Small intestine (tissue), 7 donors: ENCODE data around the gene NFATC1. TPM values are rescaled to one million over a fixed set of nuclear protein-coding genes. Genes with fewer than 3 reads are reported as not detected.

Source experiments
- DNase-seq, 2 donors: peaks; one replicate each; pipeline versions ENCODE4 v3.0.0 to v3.0.0-alpha.2; 2013
- FAIRE-seq: peaks from 2 replicates; lab custom pipeline; 2012; peaks lifted over from hg19 to GRCh38; lab: Jason Lieb, UNC
- H3K27ac ChIP-seq, 3 donors: one replicate each; pipeline ENCODE4 v1.5.1; 2013; ENCODE audit warnings: low read length in 2 of 3, mild to moderate bottlenecking in 2 of 3, control low read depth in 1 of 3, inconsistent platforms in 1 of 3, low read depth in 1 of 3, moderate library complexity in 1 of 3
- H3K27me3 ChIP-seq, 3 donors: one replicate each; pipeline ENCODE4 v1.6.1; 2013; ENCODE audit warnings: low read length in 3 of 3, inconsistent platforms in 1 of 3; ENCODE audit not compliant: control insufficient read depth in 3 of 3, insufficient read depth in 3 of 3
- H3K36me3 ChIP-seq, 3 donors: one replicate each; pipeline ENCODE4 v1.6.1; 2013; ENCODE audit warnings: low read length in 3 of 3, inconsistent platforms in 1 of 3, low read depth in 1 of 3, mild to moderate bottlenecking in 1 of 3, moderate library complexity in 1 of 3; ENCODE audit not compliant: control insufficient read depth in 3 of 3, insufficient read depth in 2 of 3
- H3K4me1 ChIP-seq, 3 donors: one replicate each; pipeline ENCODE4 v1.6.1; 2013; ENCODE audit warnings: low read length in 2 of 3, inconsistent platforms in 1 of 3, low read depth in 1 of 3, mild to moderate bottlenecking in 1 of 3, moderate library complexity in 1 of 3; ENCODE audit not compliant: control insufficient read depth in 3 of 3, insufficient read depth in 2 of 3
- H3K4me3 ChIP-seq, 3 donors: one replicate each; pipeline ENCODE4 v1.5.1; 2013; ENCODE audit warnings: low read length in 3 of 3, control low read depth in 1 of 3, inconsistent platforms in 1 of 3, low read depth in 1 of 3, mild to moderate bottlenecking in 1 of 3, moderate library complexity in 1 of 3
- H3K9me3 ChIP-seq, 2 donors: one replicate each; pipeline ENCODE4 v1.6.1; 2013; ENCODE audit warnings: low read depth in 1 of 2, low read length in 1 of 2; ENCODE audit not compliant: control insufficient read depth in 2 of 2, insufficient read depth in 1 of 2
- whole genome bisulfite sequencing, 3 donors: extraction: QIAGEN DNeasy Blood & Tissue Kit; methylation state at CpG; one replicate each; pipeline ENCODE4 v1.1.7; 2013; 5-methylcytosine and 5-hydroxymethylcytosine counted together
- polyA plus RNA-seq, 4 donors: library from polyadenylated mRNA; stranded (reverse) in 3 of 4; unstranded in 1 of 4; fragments of 200-250 nt in 3 of 4; fragments of 120-200 nt in 1 of 4; gene quantifications; one replicate each; pipeline versions ENCODE4 v1.2.1 to v1.2.3, GENCODE V29; 2013
- donor health status: healthy with polysubstance abuse.
- donor health status: control.
- donor health status: control.
- donor health status: Bipolar disorder and iron deficiency.
- donor health status: healthy.

Gene NFATC1
- polyA plus RNA-seq, 4 donors, result 0.67 to 5.9 (median 2.2) TPM

DNA sequence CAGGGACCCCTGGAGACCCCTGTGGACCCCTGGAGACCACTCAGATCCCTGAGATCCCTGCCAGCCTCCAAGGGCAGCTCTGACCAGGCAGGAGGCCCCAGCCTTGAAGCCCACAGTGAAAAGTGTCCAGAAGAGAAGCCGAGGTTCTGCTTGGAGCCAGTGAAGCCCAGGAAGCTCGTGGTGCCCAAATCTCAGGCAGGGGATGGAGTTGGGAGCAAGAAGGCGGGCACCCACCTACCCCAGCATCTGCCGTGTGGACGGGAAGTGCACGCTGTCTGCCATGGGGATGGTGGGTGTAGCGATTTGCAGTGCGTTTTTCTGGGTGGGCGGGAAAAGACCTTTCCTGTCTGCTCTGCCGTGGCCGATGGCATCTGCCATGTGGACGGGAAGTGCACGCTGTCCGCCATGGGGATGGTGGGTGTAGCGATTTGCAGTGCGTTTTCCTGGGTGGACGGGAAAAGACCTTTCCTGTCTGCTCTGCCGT lies 163.2 kb downstream of the NFATC1 start:
- FAIRE-seq (no peak), DNase-seq (no peak)
- Histone ChIP-seq H3K36me3 (no peaks in the 10 kb centered on the region), H3K4me1 (no peaks in the 10 kb centered on the region), H3K27ac (no peak overlapping the region), H3K4me3 (no peak overlapping the region), H3K27me3 (no peaks in the 10 kb centered on the region), H3K9me3 (peaks cover 0 to 5% of the 10 kb centered on the region in 2 donors)
- 92 to 94% (median 92%) methylated on average over 18 of the region's 18 CpGs for WGBS, 3 donors

DNA sequence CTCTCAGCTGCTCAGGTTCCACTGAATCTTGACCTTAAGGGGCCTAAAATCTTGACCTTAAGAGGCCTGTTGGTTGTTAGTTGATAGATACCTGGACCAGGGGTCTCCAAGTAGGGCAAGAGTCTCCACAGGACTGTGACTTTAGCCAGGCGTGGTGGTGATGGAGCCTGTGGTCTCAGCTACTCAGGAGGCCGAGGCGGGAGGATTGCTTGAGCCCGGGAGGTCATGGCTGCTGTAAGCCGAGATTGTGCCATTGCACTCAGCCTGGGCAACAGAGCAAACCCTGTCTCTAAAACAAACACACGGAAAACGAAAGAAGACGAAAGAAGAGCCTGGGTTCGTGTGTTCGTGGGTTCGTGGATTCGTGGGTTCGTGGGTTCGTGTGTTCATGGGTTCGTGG lies 163.7 kb downstream of the NFATC1 start:
- peaks cover 0 to 5% of the 10 kb centered on the region in 2 donors for H3K9me3 ChIP-seq
- no peaks in the 10 kb centered on the region for H3K27me3 ChIP-seq
- 82 to 90% (median 87%) methylated on average over 15 of the region's 15 CpGs for WGBS, 3 donors
- no peak overlapping the region for H3K27ac ChIP-seq
- no peaks in the 10 kb centered on the region for H3K4me1 ChIP-seq
- H3K36me3 ChIP-seq, result no peaks in the 10 kb centered on the region
- no peak for DNase-seq
- no peak for FAIRE-seq
- no peak overlapping the region for H3K4me3 ChIP-seq

DNA sequence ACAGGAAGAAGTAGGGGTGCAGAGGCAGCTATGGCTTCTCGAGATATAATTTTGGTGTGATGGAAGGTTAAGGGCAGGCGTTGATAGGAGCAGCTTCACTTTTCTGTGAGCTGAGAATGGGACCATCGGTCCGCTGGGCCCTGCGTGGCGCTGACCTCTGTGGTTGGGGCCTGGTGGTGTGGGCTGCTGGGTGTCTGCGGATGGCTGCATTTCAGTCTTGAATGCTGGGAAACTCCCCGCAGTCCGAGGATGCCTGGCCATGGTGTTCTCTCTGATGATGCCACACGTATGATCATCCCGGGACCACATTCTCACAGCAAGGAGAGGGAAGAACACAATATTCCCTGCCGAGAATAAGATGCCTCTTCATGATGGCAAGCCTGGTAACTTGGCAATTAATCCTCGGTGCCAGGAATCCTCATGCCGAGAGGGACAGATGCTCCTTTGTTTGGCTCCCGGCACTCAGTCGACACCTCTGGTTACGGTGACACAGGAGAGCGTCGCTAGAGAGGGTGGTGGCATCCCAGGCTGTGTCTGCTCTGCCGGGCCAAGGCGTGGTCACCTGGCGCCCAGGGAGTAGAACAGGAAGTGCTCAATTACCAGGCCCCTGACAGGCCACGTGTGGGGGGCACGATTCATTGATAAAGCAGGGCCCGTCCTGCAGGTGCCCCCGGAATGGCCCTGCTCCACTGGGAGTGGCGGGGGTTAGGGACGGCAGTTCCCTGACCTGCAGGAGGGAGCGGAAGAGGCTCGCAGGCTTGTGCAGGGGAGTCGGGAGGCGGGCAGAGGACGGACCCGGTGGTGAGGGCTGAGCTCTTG lies 164.5 kb downstream of the NFATC1 start:
- H3K27ac ChIP-seq, result no peak overlapping the region
- FAIRE-seq (no peak), DNase-seq (no peak)
- H3K9me3 ChIP-seq, result peaks cover 0 to 5% of the 10 kb centered on the region in 2 donors
- no peaks in the 10 kb centered on the region for H3K27me3 ChIP-seq
- no peaks in the 10 kb centered on the region for H3K4me1 ChIP-seq
- WGBS, 3 donors, result 88 to 89% (median 89%) methylated on average over 33 to 34 of the region's 34 CpGs
- no peaks in the 10 kb centered on the region for H3K36me3 ChIP-seq
- no peak overlapping the region for H3K4me3 ChIP-seq

DNA sequence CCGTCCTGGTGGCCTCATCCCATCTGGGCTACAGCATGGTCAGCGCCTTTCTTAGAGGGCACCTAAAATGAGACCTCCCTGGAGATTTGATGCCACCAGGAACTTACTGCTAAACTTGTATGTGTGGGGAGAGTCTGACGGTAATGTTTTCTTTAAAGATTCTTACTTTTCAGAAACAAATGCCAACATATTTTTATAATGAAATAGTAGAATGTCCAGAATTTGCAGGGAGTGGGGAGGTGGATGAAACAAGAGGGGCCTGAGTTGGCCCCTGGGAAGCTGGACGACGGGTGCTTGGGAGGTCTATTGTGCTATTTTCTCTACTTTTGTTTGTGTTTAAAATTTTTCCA lies 165.1 kb downstream of the NFATC1 start:
- 81 to 89% (median 83%) methylated on average over 5 of the region's 5 CpGs for WGBS, 3 donors
- no peak overlapping the region for H3K27ac ChIP-seq
- no peaks in the 10 kb centered on the region for H3K27me3 ChIP-seq
- FAIRE-seq (no peak), DNase-seq (no peak)
- no peak overlapping the region for H3K4me3 ChIP-seq
- H3K9me3 ChIP-seq, result peaks cover 0 to 5% of the 10 kb centered on the region in 2 donors
- no peaks in the 10 kb centered on the region for H3K36me3 ChIP-seq
- H3K4me1 ChIP-seq, result no peaks in the 10 kb centered on the region

DNA sequence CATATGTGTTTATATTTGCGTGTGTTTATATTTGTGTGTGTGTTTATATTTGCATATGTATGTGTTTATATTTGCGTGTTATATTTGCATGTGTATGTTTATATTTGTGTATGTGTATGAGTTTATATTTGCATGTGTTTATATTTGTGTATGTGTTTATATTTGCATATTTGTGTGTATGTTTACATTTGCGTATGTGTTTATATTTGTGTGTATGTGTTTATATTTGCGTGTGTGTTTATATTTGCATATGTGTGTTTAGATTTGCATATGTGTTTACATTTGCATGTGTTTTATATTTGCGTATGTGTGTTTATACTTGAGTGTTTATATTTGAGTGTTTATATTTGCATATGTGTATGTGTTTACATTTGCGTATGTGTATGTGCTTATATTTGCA lies 168.2 kb downstream of the NFATC1 start:
- Histone ChIP-seq H3K9me3 (peaks cover 0 to 3% of the 10 kb centered on the region in 2 donors), H3K4me3 (no peak overlapping the region), H3K4me1 (peaks cover 0 to 3% (median 0%) of the 10 kb centered on the region in 3 donors), H3K27ac (no peak overlapping the region), H3K27me3 (peaks cover 0 to 7% (median 0%) of the 10 kb centered on the region in 3 donors), H3K36me3 (no peaks in the 10 kb centered on the region)
- WGBS, 3 donors, result 78 to 87% (median 83%) methylated on average over 6 of the region's 6 CpGs
- FAIRE-seq (peak; percentile 76), DNase-seq (no peak)

DNA sequence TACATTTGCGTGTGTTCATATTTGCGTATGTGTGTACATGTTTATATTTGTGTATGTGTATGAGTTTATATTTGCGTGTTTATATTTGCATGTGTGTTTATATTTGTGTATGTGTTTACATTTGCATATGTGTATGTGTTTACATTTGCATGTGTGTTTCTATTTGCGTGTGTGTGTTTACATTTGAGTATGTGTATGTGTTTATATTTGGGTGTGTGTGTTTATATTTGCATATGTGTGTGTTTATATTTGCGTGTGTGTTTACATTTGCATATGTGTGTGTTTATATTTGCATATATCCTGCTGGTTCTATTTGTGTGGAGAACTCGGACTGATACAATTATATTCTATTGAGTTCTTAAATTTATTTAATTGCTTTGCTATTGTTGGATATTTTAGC lies 168.7 kb downstream of the NFATC1 start:
- DNase-seq, result no peak
- Histone ChIP-seq H3K27ac (no peak overlapping the region), H3K27me3 (peaks cover 0 to 7% (median 0%) of the 10 kb centered on the region in 3 donors), H3K9me3 (peaks cover 0 to 1% of the 10 kb centered on the region in 2 donors), H3K4me3 (no peak overlapping the region), H3K36me3 (no peaks in the 10 kb centered on the region), H3K4me1 (peaks cover 0 to 3% (median 0%) of the 10 kb centered on the region in 3 donors)
- WGBS, 3 donors, result 65 to 82% (median 75%) methylated on average over 6 of the region's 6 CpGs
- no peak for FAIRE-seq

DNA sequence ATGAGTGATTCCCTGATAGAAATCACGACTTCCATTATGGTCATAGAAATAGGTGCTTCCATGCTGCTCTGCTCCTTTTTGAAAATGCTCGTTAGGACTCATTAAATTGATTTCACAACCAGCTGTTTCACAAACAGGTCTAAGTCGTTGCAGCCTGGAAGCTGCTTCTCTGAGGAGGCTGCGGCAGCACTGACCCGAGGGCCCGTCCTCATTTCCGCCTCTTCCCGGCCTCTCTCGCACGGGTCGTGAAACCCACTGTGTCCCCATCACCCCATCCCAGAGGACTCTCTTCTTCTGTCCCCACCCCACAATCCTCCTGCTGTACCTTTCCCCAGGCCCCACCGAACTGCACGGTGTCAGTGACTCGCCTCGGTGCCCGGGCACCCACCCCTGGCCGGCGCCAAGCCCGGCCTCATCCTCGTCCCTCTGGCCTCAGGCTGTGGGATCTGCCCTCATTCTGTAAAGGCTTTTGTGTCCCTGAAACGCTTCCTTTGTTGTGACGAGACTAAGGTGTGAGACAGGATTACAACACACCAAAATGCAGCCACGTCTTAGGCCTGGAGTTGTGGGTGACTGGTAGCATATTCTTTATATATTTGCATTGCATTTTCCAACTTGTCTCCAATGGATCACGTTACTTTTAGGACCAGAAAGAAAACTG lies 171.2 kb downstream of the NFATC1 start:
- 82 to 89% (median 87%) methylated on average over 24 of the region's 24 CpGs for WGBS, 3 donors
- no peak overlapping the region for H3K4me3 ChIP-seq
- no peak for DNase-seq
- H3K9me3 ChIP-seq, result no peaks in the 10 kb centered on the region
- peaks cover 0 to 7% (median 0%) of the 10 kb centered on the region in 3 donors for H3K27me3 ChIP-seq
- no peaks in the 10 kb centered on the region for H3K36me3 ChIP-seq
- no peak overlapping the region for H3K27ac ChIP-seq
- FAIRE-seq, result no peak
- H3K4me1 ChIP-seq, result peaks cover 0 to 3% (median 0%) of the 10 kb centered on the region in 3 donors

DNA sequence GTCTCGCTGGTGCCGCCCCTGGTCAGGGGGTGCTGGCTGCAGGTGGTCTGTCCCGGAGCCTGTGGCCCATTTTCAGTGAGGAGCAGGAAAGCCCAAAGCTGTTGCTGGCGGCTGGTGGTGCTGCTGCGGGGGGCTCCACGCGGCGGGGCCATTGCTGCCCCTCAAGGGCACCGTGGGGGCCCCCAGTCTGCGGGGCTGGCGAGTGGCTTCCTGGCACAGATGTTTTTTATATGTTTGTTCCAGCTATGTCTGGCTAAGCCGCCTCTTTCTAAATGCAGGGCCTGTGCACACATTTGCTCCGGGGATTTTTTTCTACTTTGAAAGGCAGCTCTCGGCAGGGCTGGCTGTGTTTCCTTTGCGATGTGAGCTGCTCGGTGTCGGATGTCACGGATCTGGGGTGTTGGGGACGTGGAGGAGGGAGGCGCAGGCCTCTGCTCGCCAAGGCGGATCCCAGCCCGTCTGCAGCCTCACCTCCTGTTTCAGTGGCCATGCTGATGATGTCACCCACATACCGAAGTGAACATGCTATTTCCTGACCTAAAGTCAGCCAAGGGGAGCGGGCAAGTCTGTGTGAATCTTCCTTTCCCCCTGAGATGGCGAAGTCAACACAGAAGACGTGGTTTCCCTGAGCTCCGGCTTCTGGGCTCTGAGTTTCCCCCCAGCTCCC lies 171.9 kb downstream of the NFATC1 start:
- FAIRE-seq (no peak), DNase-seq (peak in 1 of 2 donors; percentile 16)
- WGBS, 3 donors, result 46 to 53% (median 49%) methylated on average over 28 of the region's 28 CpGs

More for the DNA sequence above, 171.9 kb downstream of the NFATC1 start:
- Histone ChIP-seq H3K4me3 (no peak overlapping the region), H3K9me3 (peaks cover 0 to under 1% of the 10 kb centered on the region in 2 donors), H3K4me1 (peaks cover 0 to 3% (median 0%) of the 10 kb centered on the region in 3 donors), H3K36me3 (no peaks in the 10 kb centered on the region), H3K27me3 (peaks cover 0 to 7% (median 0%) of the 10 kb centered on the region in 3 donors), H3K27ac (peak overlapping the region in 1 of 3 donors; percentile 13)
